Neural cell (in vitro differentiated cells): ENCODE results near the gene NHSL2. TPM values are rescaled to one million over a fixed set of nuclear protein-coding genes. Genes with fewer than 3 reads are reported as not detected.

ENCODE experiments used
- H2AFZ ChIP-seq: fragments of 200-600, 300-800 bp; sonication (generic), shearing (Covaris generic); 2 replicates; pipeline ENCODE4 v1.6.0; 2014; ENCODE audit warnings: low read depth, mild to moderate bottlenecking, antibody characterized with exemption, low read length, moderate library complexity
- H3F3A ChIP-seq: fragments of 200-600 bp; shearing (Covaris generic); 2 replicates; pipeline ENCODE4 v1.6.1; 2016; ENCODE audit warnings: mild to moderate bottlenecking, moderate library complexity, mixed read lengths, antibody characterized with exemption, low read length; ENCODE audit not compliant: insufficient read depth, poor library complexity, severe bottlenecking
- H3K27ac ChIP-seq: fragments of 200-600, 300-800 bp; sonication (generic), shearing (Covaris generic); 2 replicates; pipeline ENCODE4 v1.5.1; 2014; ENCODE audit warnings: mild to moderate bottlenecking, low read length, moderate library complexity
- H3K27me3 ChIP-seq: fragments of 300-800, 200-600 bp; sonication (generic), shearing (Covaris generic); 2 replicates; pipeline ENCODE4 v1.6.0; 2014; ENCODE audit warnings: mild to moderate bottlenecking, low read depth, low read length, moderate library complexity; ENCODE audit not compliant: insufficient read depth
- H3K36me3 ChIP-seq: fragments of 300-800, 200-600 bp; sonication (generic), shearing (Covaris generic); 2 replicates; pipeline ENCODE4 v1.5.1; 2014; ENCODE audit warnings: mild to moderate bottlenecking, antibody characterized with exemption, low read length, moderate library complexity; ENCODE audit not compliant: insufficient read depth
- H3K4me2 ChIP-seq: fragments of 300-800, 200-600 bp; sonication (generic), shearing (Covaris generic); 2 replicates; pipeline ENCODE4 v1.6.0; 2014; ENCODE audit warnings: mild to moderate bottlenecking, low read length
- H3K4me3 ChIP-seq: fragments of 300-800, 200-600 bp; sonication (generic), shearing (Covaris generic); 2 replicates; pipeline ENCODE4 v1.5.1; 2014; ENCODE audit warnings: mild to moderate bottlenecking, low read length, moderate library complexity
- H3K79me2 ChIP-seq: fragments of 200-600 bp; shearing (Covaris generic); replicated peaks from 2 replicates; pipeline ENCODE4 v1.6.0; 2014; ENCODE audit warnings: mild to moderate bottlenecking, low read length, moderate library complexity; ENCODE audit not compliant: insufficient read depth
- H3K9ac ChIP-seq: fragments of 300-800, 200-600 bp; sonication (generic), shearing (Covaris generic); 2 replicates; pipeline ENCODE4 v1.6.1; 2016; ENCODE audit warnings: mild to moderate bottlenecking, low read length, mixed read lengths
- H3K9me2 ChIP-seq: fragments of 200-600 bp; shearing (Covaris generic); 2 replicates; pipeline ENCODE4 v1.6.1; 2016; ENCODE audit warnings: mild to moderate bottlenecking, low read length, mixed read lengths; ENCODE audit not compliant: insufficient read depth
- H3K9me3 ChIP-seq: fragments of 200-600, 300-800 bp; sonication (generic), shearing (Covaris generic); 2 replicates; pipeline ENCODE4 v1.6.1; 2016; ENCODE audit warnings: mild to moderate bottlenecking, mixed run types, low read length, moderate library complexity, mixed read lengths
- H4K20me1 ChIP-seq: fragments of 200-600 bp; shearing (Covaris generic); 2 replicates; pipeline ENCODE4 v1.6.1; 2016; ENCODE audit warnings: mild to moderate bottlenecking, mixed run types; ENCODE audit not compliant: insufficient read depth
- EP300 ChIP-seq: fragments of 450-650 bp; conservative IDR thresholded peaks from 2 replicates; pipeline ENCODE4 v1.6.1; 2014; ENCODE audit warnings: antibody characterized with exemption, mild to moderate bottlenecking, moderate library complexity; ENCODE audit not compliant: poor library complexity, severe bottlenecking
- EZH2 ChIP-seq: fragments of 200-600, 300-800 bp; shearing (Covaris generic), sonication (generic); IDR thresholded peaks from 2 replicates; pipeline ENCODE4 v1.6.1; 2014; ENCODE audit warnings: antibody characterized with exemption, low read length, borderline replicate concordance, mild to moderate bottlenecking; ENCODE audit not compliant: insufficient read depth, poor library complexity, severe bottlenecking
- MXI1 ChIP-seq: fragments of 450-650 bp; conservative IDR thresholded peaks from 2 replicates; pipeline ENCODE4 v1.6.1; 2014; ENCODE audit warnings: antibody characterized with exemption, mild to moderate bottlenecking; ENCODE audit not compliant: poor library complexity, severe bottlenecking
- POLR2AphosphoS5 ChIP-seq: IDR thresholded peaks from 2 replicates; pipeline ENCODE4 v1.6.1; 2012
- RAD21 ChIP-seq: fragments of 450-650 bp; conservative IDR thresholded peaks from 2 replicates; pipeline ENCODE4 v1.6.1; 2014; ENCODE audit warnings: antibody characterized with exemption, mild to moderate bottlenecking, moderate library complexity
- SMC3 ChIP-seq: fragments of 450-650 bp; conservative IDR thresholded peaks from 2 replicates; pipeline ENCODE4 v1.6.1; 2014; ENCODE audit warnings: antibody characterized with exemption, mild to moderate bottlenecking, moderate library complexity; ENCODE audit not compliant: poor library complexity
- TAF1 ChIP-seq: IDR thresholded peaks from 2 replicates; pipeline ENCODE4 v1.6.1; 2012; ENCODE audit warnings: low read depth
- polyA plus RNA-seq: library from polyadenylated mRNA; depleted of rRNA; stranded (reverse); fragments of >200 nt; gene quantifications from 2 replicates; pipeline ENCODE4 v1.2.3, GENCODE V29; 2014
- TF ChIP-seq, protein P1 (sequence below): IDR thresholded peaks from 2 replicates; pipeline ENCODE4 v1.6.1; 2012; ENCODE audit warnings: borderline replicate concordance
- TF ChIP-seq, protein P2 (sequence below): fragments of 450-650 bp; IDR thresholded peaks from 2 replicates; pipeline ENCODE4 v1.5.1; 2014; ENCODE audit warnings: antibody characterized with exemption, mild to moderate bottlenecking, moderate library complexity; ENCODE audit not compliant: poor library complexity, severe bottlenecking

The NHSL2 gene
- polyA plus RNA-seq, 1 donor from 2014 or later, result 0.87 TPM

DNA sequence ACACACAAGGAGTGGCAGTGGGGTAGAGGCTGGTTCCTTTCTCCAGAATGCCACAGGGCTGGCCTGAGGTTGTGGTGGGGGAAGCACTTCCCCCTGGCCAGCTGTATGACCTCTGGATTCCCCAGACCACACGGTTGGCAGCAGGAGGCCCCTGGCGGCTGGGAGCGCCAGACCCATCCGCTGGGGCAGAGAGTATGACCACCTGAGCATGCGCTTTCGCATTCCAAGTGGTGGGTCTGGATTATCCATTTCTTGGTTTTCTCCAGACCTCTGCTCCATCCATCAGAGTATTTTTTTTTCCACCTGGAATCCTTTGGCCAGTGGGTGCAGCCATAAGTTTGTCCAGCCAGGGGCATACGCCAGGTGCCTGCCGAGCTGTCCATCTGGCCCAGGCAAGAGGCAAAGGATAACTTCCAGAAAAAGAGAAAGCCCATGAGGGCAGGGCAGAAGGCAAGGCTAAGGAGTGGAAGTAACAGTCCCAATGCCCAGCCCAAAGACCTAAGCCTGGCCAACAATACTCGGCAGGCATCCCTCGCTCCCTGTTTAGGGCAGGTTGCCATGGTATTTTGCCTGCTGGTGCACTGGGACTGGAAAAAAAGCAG, 39.3 kb downstream of the NHSL2 start:
- Histone ChIP-seq H3K36me3 (no peaks in the 10 kb centered on the region), H3K9ac (no peak overlapping the region), H3K27ac (no peak overlapping the region), H3K79me2 (no peaks in the 10 kb centered on the region), H4K20me1 (no peaks in the 10 kb centered on the region), H2AFZ (no peak overlapping the region), H3K4me2 (no peak overlapping the region), H3K4me3 (no peak overlapping the region), H3K27me3 (no peaks in the 10 kb centered on the region), H3F3A (no peaks in the 10 kb centered on the region), H3K9me2 (no peaks in the 10 kb centered on the region), H3K9me3 (no peaks in the 10 kb centered on the region)
- TF ChIP-seq, protein P1, sequence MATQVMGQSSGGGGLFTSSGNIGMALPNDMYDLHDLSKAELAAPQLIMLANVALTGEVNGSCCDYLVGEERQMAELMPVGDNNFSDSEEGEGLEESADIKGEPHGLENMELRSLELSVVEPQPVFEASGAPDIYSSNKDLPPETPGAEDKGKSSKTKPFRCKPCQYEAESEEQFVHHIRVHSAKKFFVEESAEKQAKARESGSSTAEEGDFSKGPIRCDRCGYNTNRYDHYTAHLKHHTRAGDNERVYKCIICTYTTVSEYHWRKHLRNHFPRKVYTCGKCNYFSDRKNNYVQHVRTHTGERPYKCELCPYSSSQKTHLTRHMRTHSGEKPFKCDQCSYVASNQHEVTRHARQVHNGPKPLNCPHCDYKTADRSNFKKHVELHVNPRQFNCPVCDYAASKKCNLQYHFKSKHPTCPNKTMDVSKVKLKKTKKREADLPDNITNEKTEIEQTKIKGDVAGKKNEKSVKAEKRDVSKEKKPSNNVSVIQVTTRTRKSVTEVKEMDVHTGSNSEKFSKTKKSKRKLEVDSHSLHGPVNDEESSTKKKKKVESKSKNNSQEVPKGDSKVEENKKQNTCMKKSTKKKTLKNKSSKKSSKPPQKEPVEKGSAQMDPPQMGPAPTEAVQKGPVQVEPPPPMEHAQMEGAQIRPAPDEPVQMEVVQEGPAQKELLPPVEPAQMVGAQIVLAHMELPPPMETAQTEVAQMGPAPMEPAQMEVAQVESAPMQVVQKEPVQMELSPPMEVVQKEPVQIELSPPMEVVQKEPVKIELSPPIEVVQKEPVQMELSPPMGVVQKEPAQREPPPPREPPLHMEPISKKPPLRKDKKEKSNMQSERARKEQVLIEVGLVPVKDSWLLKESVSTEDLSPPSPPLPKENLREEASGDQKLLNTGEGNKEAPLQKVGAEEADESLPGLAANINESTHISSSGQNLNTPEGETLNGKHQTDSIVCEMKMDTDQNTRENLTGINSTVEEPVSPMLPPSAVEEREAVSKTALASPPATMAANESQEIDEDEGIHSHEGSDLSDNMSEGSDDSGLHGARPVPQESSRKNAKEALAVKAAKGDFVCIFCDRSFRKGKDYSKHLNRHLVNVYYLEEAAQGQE, result no peak
- TF ChIP-seq SMC3, result no peak
- TF ChIP-seq POLR2AphosphoS5, result no peak
- TF ChIP-seq, protein P2, sequence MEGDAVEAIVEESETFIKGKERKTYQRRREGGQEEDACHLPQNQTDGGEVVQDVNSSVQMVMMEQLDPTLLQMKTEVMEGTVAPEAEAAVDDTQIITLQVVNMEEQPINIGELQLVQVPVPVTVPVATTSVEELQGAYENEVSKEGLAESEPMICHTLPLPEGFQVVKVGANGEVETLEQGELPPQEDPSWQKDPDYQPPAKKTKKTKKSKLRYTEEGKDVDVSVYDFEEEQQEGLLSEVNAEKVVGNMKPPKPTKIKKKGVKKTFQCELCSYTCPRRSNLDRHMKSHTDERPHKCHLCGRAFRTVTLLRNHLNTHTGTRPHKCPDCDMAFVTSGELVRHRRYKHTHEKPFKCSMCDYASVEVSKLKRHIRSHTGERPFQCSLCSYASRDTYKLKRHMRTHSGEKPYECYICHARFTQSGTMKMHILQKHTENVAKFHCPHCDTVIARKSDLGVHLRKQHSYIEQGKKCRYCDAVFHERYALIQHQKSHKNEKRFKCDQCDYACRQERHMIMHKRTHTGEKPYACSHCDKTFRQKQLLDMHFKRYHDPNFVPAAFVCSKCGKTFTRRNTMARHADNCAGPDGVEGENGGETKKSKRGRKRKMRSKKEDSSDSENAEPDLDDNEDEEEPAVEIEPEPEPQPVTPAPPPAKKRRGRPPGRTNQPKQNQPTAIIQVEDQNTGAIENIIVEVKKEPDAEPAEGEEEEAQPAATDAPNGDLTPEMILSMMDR, result no peak
- no peak for TF ChIP-seq EP300
- no peak for TF ChIP-seq MXI1
- TF ChIP-seq RAD21, result no peak

DNA sequence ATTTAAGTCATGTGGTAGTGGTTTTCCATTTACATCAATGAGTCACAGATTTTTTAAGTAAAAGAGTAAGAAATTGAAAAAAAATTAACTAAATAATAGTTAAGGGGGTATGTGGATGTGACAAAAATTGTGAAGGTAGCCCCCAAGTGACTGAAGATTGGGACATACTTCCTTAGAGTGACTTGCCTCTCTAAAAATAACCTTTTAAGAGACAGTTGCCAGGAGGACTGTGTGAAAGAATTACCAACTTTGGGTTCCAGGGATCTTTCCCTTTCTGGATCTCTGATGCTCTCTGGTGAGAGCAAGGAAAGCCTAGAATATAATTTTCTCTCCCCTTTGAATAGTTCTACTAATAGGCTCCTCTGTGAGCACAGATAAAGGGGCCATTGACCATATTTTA, 42.7 kb downstream of the NHSL2 start:
- H3K27me3 ChIP-seq, result no peaks in the 10 kb centered on the region
- H3K36me3 ChIP-seq, result no peaks in the 10 kb centered on the region
- H3K27ac ChIP-seq, result no peak overlapping the region

More for the DNA sequence above, 42.7 kb downstream of the NHSL2 start:
- Histone ChIP-seq H3K9me3 (no peaks in the 10 kb centered on the region), H3F3A (no peaks in the 10 kb centered on the region), H3K4me2 (no peak overlapping the region), H3K79me2 (no peaks in the 10 kb centered on the region), H3K4me3 (no peak overlapping the region), H2AFZ (no peak overlapping the region), H3K9ac (no peak overlapping the region), H4K20me1 (no peaks in the 10 kb centered on the region), H3K9me2 (no peaks in the 10 kb centered on the region)
- no peak for TF ChIP-seq EP300
- TF ChIP-seq, protein P1, result no peak
- no peak for TF ChIP-seq SMC3
- no peak for TF ChIP-seq RAD21
- no peak for TF ChIP-seq POLR2AphosphoS5
- no peak for TF ChIP-seq EZH2
- no peak for TF ChIP-seq MXI1
- TF ChIP-seq, protein P2, result no peak
- no peak for TF ChIP-seq TAF1
